ENCODE results near the gene MPHOSPH9.
A peak's percentile ranks its signal among the peaks of the same experiment; 100 is the strongest.
"Not testable (repeated sequence)": the region's sequence is repeated elsewhere in the genome, so short reads cannot be mapped to it uniquely, and the experiment has no call there.

Gene MPHOSPH9

GRCh38 chr12:123225443-123225842 lies 7.5 kb downstream of the MPHOSPH9 start:
- no peak for DNase-seq

- DNase-seq, result peak; percentile 59
These were observed 9.7 kb downstream of the MPHOSPH9 start for GRCh38 chr12:123223241-123223668.

GRCh38 chr12:123207815-123208214 lies 25.1 kb downstream of the MPHOSPH9 start:
- not testable (repeated sequence) for DNase-seq

- DNase-seq, result not testable (repeated sequence)
These were observed 26.1 kb downstream of the MPHOSPH9 start for GRCh38 chr12:123206794-123207193.

GRCh38 chr12:123200414-123200813 lies 32.5 kb downstream of the MPHOSPH9 start:
- peak; percentile 21 for DNase-seq

- DNase-seq, result no peak
These were observed 33.0 kb downstream of the MPHOSPH9 start for GRCh38 chr12:123199936-123200335.

GRCh38 chr12:123187637-123188036 lies 45.3 kb downstream of the MPHOSPH9 start:
- DNase-seq, result no peak

GRCh38 chr12:123180171-123180570 lies 52.8 kb downstream of the MPHOSPH9 start:
- no peak for DNase-seq

GRCh38 chr12:123171967-123172366 lies 61.0 kb downstream of the MPHOSPH9 start:
- DNase-seq, result no peak

GRCh38 chr12:123167329-123167728 lies 65.6 kb downstream of the MPHOSPH9 start:
- no peak for DNase-seq

- no peak for DNase-seq
These were observed 67.4 kb downstream of the MPHOSPH9 start for GRCh38 chr12:123165537-123165936.

GRCh38 chr12:123164710-123165261 lies 68.2 kb downstream of the MPHOSPH9 start:
- no peak for DNase-seq

- no peak for DNase-seq
These were observed 68.7 kb downstream of the MPHOSPH9 start for GRCh38 chr12:123164222-123164621.

GRCh38 chr12:123163227-123163626 lies 69.7 kb downstream of the MPHOSPH9 start:
- no peak for DNase-seq

- DNase-seq, result no peak
These were observed 72.0 kb downstream of the MPHOSPH9 start for GRCh38 chr12:123160801-123161487.

- no peak for DNase-seq
These were observed 79.0 kb downstream of the MPHOSPH9 start for GRCh38 chr12:123153906-123154305.

GRCh38 chr12:123152833-123153232 lies 80.1 kb downstream of the MPHOSPH9 start:
- DNase-seq, result no peak

- DNase-seq, result no peak
These were observed 81.2 kb downstream of the MPHOSPH9 start for GRCh38 chr12:123151457-123152454.

GRCh38 chr12:123150744-123151456 lies 82.0 kb downstream of the MPHOSPH9 start, which contains the start of gene PITPNM2:
PITPNM2 (minus strand) TSS chr12:123151090; CDS start chr12:123034590, 116,500 bp downstream.
- peak; percentile 75 for DNase-seq

- DNase-seq, result no peak
These were observed 82.6 kb downstream of the MPHOSPH9 start for GRCh38 chr12:123150275-123150743.

- peak; percentile 31 for DNase-seq
These were observed 83.3 kb downstream of the MPHOSPH9 start for GRCh38 chr12:123149501-123150274.

- DNase-seq, result no peak
These were observed 83.9 kb downstream of the MPHOSPH9 start for GRCh38 chr12:123149088-123149487.

Measured in activated T-cell treated with anti-CD3 and anti-CD28 coated beads, Interleukin-2, amount 50 U/mL, for 1 hour (primary cell).